Astrocyte (in vitro differentiated cells and primary cell): ENCODE data around the gene KRT80. TPM values are rescaled to one million over a fixed set of nuclear protein-coding genes. Genes with fewer than 3 reads are reported as not detected.

Source experiments
- DNase-seq: peaks from one replicate; pipeline ENCODE4 v3.0.0-alpha.2; 2010; ENCODE audit warnings: low read depth
- FAIRE-seq: peaks from 2 replicates; lab custom pipeline; 2011; peaks lifted over from hg19 to GRCh38; lab: Jason Lieb, UNC
- H2AFZ ChIP-seq: 2 replicates; pipeline ENCODE4 v1.6.0; 2012; ENCODE audit warnings: low read depth, low read length, inconsistent platforms
- H3K27ac ChIP-seq: 2 replicates; pipeline ENCODE4 v1.5.1; 2011; ENCODE audit warnings: low read depth, low read length, inconsistent platforms
- H3K27me3 ChIP-seq: 2 replicates; pipeline ENCODE4 v1.6.0; 2011; ENCODE audit warnings: low read length, inconsistent platforms; ENCODE audit not compliant: insufficient read depth
- H3K36me3 ChIP-seq: 2 replicates; pipeline ENCODE4 v1.5.1; 2011; ENCODE audit warnings: low read length, inconsistent platforms; ENCODE audit not compliant: insufficient read depth
- H3K4me1 ChIP-seq: 2 replicates; pipeline ENCODE4 v1.5.1; 2011; ENCODE audit warnings: low read length, inconsistent platforms; ENCODE audit not compliant: insufficient read depth
- H3K4me2 ChIP-seq: 2 replicates; pipeline ENCODE4 v1.6.0; 2012; ENCODE audit warnings: low read length, inconsistent platforms
- H3K4me3 ChIP-seq: 2 replicates; pipeline ENCODE4 v1.5.1; 2011; ENCODE audit warnings: low read depth, mild to moderate bottlenecking, low read length, inconsistent platforms; ENCODE audit not compliant: insufficient read depth
- H3K79me2 ChIP-seq: 2 replicates; pipeline ENCODE4 v1.6.0; 2012; ENCODE audit warnings: mild to moderate bottlenecking, low read length, inconsistent platforms; ENCODE audit not compliant: insufficient read depth
- H3K9ac ChIP-seq: 2 replicates; pipeline ENCODE4 v1.6.0; 2012; ENCODE audit warnings: mild to moderate bottlenecking, low read length, inconsistent platforms
- H3K9me3 ChIP-seq: 2 replicates; pipeline ENCODE4 v1.5.1; 2012; ENCODE audit warnings: low read depth, mild to moderate bottlenecking, low read length, inconsistent platforms; ENCODE audit not compliant: insufficient read depth
- H4K20me1 ChIP-seq: 2 replicates; pipeline ENCODE4 v1.6.0; 2012; ENCODE audit warnings: low read length, inconsistent platforms; ENCODE audit not compliant: insufficient read depth
- H3K27ac Mint-ChIP-seq: one replicate; pipeline ENCODE4 v1.8.0; 2021; ENCODE audit warnings: mild to moderate bottlenecking, mixed read lengths; ENCODE audit not compliant: unreplicated experiment
- H3K27me3 Mint-ChIP-seq: one replicate; pipeline ENCODE4 v1.8.0; 2021; ENCODE audit warnings: low read depth, mixed read lengths; ENCODE audit not compliant: unreplicated experiment
- H3K36me3 Mint-ChIP-seq: one replicate; pipeline ENCODE4 v1.8.0; 2021; ENCODE audit warnings: low read depth, mixed read lengths; ENCODE audit not compliant: unreplicated experiment
- H3K4me1 Mint-ChIP-seq: one replicate; pipeline ENCODE4 v1.8.0; 2021; ENCODE audit warnings: low read depth, mixed read lengths; ENCODE audit not compliant: unreplicated experiment
- H3K4me3 Mint-ChIP-seq: one replicate; pipeline ENCODE4 v1.8.0; 2021; ENCODE audit warnings: mild to moderate bottlenecking, moderate library complexity, mixed read lengths; ENCODE audit not compliant: unreplicated experiment
- H3K9me3 Mint-ChIP-seq: one replicate; pipeline ENCODE4 v1.8.0; 2021; ENCODE audit warnings: mild to moderate bottlenecking, mixed read lengths; ENCODE audit not compliant: unreplicated experiment
- EZH2 ChIP-seq: IDR thresholded peaks from 2 replicates; pipeline ENCODE4 v1.6.1; 2012; ENCODE audit warnings: mild to moderate bottlenecking, low read length, inconsistent platforms; ENCODE audit not compliant: insufficient read depth
- total RNA-seq: library from RNA; stranded (reverse); gene quantifications from 2 replicates; pipeline ENCODE4 v1.2.1, GENCODE V29; 2021
- TF ChIP-seq, protein P1 (sequence below): IDR thresholded peaks from 2 replicates; pipeline ENCODE4 v1.5.1; 2011; ENCODE audit warnings: low read depth, mild to moderate bottlenecking, inconsistent platforms, low read length, moderate library complexity; ENCODE audit not compliant: insufficient read depth

The KRT80 gene
- total RNA-seq, 1 donor from 2014 or later = 3.6 TPM

DNA sequence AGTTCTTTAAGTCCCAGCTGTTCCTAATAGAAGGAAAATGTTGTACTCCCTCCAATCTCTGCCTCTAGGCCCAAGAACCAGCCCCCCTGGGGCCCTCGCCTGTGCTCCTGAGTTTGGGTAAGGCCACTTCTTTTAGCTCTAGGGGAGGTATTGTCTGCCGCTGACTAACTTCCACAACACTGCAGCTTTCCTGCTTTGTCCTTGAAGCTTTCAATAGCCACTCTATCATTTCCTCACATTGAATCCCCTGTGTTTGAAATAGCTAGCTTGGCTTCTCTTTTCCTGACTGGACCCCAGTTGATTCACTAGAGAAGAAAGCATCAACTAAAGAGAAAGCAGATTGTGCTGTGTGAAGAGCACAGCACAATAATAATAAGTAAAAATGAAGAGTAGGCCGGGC lies 28.8 kb downstream of the KRT80 start:
- H3K4me2 ChIP-seq = no peak overlapping the region
- H3K27ac ChIP-seq = no peak overlapping the region
- H3K9me3 Mint-ChIP-seq = no peaks in the 10 kb centered on the region
- H3K27ac Mint-ChIP-seq = peak overlapping the region; percentile 69
- FAIRE-seq = no peak
- no peaks in the 10 kb centered on the region for H3K36me3 Mint-ChIP-seq
- no peaks in the 10 kb centered on the region for H3K36me3 ChIP-seq
- H3K9me3 ChIP-seq = no peaks in the 10 kb centered on the region
- H3K4me3 ChIP-seq = no peak overlapping the region
- no peak for TF ChIP-seq EZH2
- TF ChIP-seq, protein P1, sequence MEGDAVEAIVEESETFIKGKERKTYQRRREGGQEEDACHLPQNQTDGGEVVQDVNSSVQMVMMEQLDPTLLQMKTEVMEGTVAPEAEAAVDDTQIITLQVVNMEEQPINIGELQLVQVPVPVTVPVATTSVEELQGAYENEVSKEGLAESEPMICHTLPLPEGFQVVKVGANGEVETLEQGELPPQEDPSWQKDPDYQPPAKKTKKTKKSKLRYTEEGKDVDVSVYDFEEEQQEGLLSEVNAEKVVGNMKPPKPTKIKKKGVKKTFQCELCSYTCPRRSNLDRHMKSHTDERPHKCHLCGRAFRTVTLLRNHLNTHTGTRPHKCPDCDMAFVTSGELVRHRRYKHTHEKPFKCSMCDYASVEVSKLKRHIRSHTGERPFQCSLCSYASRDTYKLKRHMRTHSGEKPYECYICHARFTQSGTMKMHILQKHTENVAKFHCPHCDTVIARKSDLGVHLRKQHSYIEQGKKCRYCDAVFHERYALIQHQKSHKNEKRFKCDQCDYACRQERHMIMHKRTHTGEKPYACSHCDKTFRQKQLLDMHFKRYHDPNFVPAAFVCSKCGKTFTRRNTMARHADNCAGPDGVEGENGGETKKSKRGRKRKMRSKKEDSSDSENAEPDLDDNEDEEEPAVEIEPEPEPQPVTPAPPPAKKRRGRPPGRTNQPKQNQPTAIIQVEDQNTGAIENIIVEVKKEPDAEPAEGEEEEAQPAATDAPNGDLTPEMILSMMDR = no peak
- H3K4me1 ChIP-seq = peaks cover 12% of the 10 kb centered on the region
- H3K27me3 ChIP-seq = no peaks in the 10 kb centered on the region
- no peak overlapping the region for H3K4me3 Mint-ChIP-seq
- no peak overlapping the region for H3K9ac ChIP-seq
- peaks cover 6% of the 10 kb centered on the region for H3K27me3 Mint-ChIP-seq
- H3K4me1 Mint-ChIP-seq = peaks cover 20% of the 10 kb centered on the region
- DNase-seq = no peak
- H3K79me2 ChIP-seq = no peaks in the 10 kb centered on the region
- H4K20me1 ChIP-seq = no peaks in the 10 kb centered on the region
- H2AFZ ChIP-seq = no peak overlapping the region

DNA sequence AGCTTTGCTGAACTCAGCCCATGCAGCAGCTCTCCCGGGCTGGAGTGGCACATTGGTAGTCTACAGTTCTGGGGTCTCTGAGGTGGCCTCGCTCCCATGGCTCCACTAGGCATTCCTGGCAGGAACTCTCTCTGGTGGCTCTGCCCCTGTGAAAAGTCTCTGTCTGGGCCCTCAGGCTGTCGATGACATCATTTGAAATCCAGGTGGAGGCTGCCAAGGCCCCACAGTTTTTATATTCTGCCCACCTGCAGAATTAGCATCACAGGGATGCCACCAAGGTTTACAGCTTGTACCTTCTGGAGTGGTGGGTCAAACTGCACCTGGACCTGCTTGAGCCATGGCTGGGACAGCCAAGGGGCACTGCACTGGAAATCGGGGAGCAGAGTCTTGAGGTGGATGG lies 31.6 kb downstream of the KRT80 start:
- H3K27me3 ChIP-seq = no peaks in the 10 kb centered on the region
- Mint-ChIP-seq H3K27ac (no peak overlapping the region), H3K4me1 (peaks cover 21% of the 10 kb centered on the region), H3K9me3 (no peaks in the 10 kb centered on the region), H3K36me3 (no peaks in the 10 kb centered on the region), H3K4me3 (no peak overlapping the region), H3K27me3 (no peaks in the 10 kb centered on the region)
- H3K27ac ChIP-seq = no peak overlapping the region
- peaks cover 12% of the 10 kb centered on the region for H3K4me1 ChIP-seq
- no peak overlapping the region for H3K4me2 ChIP-seq
- no peaks in the 10 kb centered on the region for H3K36me3 ChIP-seq
- FAIRE-seq = no peak
- H3K9ac ChIP-seq = no peak overlapping the region
- H2AFZ ChIP-seq = no peak overlapping the region
- H3K9me3 ChIP-seq = no peaks in the 10 kb centered on the region
- TF ChIP-seq, protein P1 = no peak
- TF ChIP-seq EZH2 = no peak
- H3K79me2 ChIP-seq = no peaks in the 10 kb centered on the region
- H4K20me1 ChIP-seq = no peaks in the 10 kb centered on the region
- DNase-seq = no peak
- no peak overlapping the region for H3K4me3 ChIP-seq

DNA sequence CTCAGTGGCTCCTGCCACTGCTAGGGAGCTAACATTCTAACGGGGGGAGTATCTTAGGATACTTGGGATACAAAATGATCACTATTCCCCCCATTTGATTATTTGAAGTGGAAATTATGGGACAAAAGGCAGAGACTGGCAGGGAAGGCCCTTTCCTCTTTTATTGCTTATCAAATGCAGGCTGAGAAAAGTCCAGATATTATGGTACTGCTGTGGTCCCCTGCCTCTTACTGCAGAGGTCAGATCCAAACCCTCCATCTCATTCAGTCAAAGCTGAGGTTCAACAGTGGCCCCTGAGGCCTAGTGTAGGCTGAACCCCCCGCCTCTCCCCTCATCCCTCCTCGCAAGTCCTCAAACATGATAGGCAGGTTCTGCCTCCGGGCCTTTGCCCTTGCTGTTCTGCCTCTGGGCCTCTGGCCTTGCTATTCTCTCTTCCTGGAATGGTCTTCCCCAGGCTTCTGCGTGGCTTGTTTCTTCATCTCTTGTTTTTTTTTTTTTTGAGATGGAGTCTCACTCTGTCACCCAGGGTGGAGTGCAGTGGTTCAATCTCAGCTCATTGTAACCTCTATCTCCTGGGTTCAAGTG lies 34.2 kb downstream of the KRT80 start:
- Histone ChIP-seq H3K4me2 (no peak overlapping the region), H3K4me1 (peaks cover 7% of the 10 kb centered on the region), H3K9me3 (no peaks in the 10 kb centered on the region), H4K20me1 (no peaks in the 10 kb centered on the region), H3K4me3 (no peak overlapping the region), H3K27ac (no peak overlapping the region), H2AFZ (no peak overlapping the region), H3K79me2 (no peaks in the 10 kb centered on the region), H3K9ac (no peak overlapping the region), H3K27me3 (no peaks in the 10 kb centered on the region), H3K36me3 (no peaks in the 10 kb centered on the region)
- H3K27me3 Mint-ChIP-seq = no peaks in the 10 kb centered on the region
- no peak overlapping the region for H3K27ac Mint-ChIP-seq
- TF ChIP-seq, protein P1 = no peak
- no peak for TF ChIP-seq EZH2
- DNase-seq = no peak
- no peaks in the 10 kb centered on the region for H3K36me3 Mint-ChIP-seq
- H3K4me1 Mint-ChIP-seq = peaks cover 7% of the 10 kb centered on the region
- H3K4me3 Mint-ChIP-seq = peak overlapping the region; percentile 14
- no peak for FAIRE-seq
- no peaks in the 10 kb centered on the region for H3K9me3 Mint-ChIP-seq
